HEK293 (cell line): Measurements from ENCODE around the gene HMSD.

Source experiments
- CTCF ChIA-PET: fragments of 350-600 bp; formaldehyde crosslinking; extraction: SDS; loops from one replicate; lab custom pipeline; 2021; ENCODE audit warnings: antibody characterized with exemption; lab: Yijun Ruan, JAX
- POLR2A ChIA-PET: fragments of 300-600 bp; formaldehyde crosslinking; extraction: SDS; loops from one replicate; lab custom pipeline; 2020; ENCODE audit warnings: antibody characterized with exemption, inconsistent platforms; lab: Yijun Ruan, JAX
- H3K27ac ChIP-seq: fragments of 200-500 bp; sonication (Bioruptor generic); 2 replicates; pipeline ENCODE4 v1.5.1; 2014; ENCODE audit warnings: low read depth, low read length, control low read depth, inconsistent platforms; ENCODE audit errors: extremely low read depth
- H3K36me3 ChIP-seq, 2 experiments: fragments of 200-500 bp in 1 of 2; sonication (Bioruptor generic) in 1 of 2; 1 replicate in 1 of 2; 2 replicates in 1 of 2; pipeline ENCODE4 v1.5.1; 2014 to 2017; ENCODE audit warnings: inconsistent platforms in 2 of 2, low read length in 2 of 2; ENCODE audit not compliant: control insufficient read depth in 2 of 2, insufficient read depth in 1 of 2
- H3K4me1 ChIP-seq: fragments of 200-500 bp; sonication (Bioruptor generic); 2 replicates; pipeline ENCODE4 v1.5.1; 2014; ENCODE audit warnings: mild to moderate bottlenecking, low read length, inconsistent platforms; ENCODE audit not compliant: control insufficient read depth, insufficient read depth
- H3K4me3 ChIP-seq: 2 replicates; pipeline ENCODE4 v1.5.1; 2011; ENCODE audit warnings: low read depth, mild to moderate bottlenecking, control low read depth, low read length, moderate library complexity
- H3K9me3 ChIP-seq: fragments of 200-500 bp; sonication (Bioruptor generic); 2 replicates; pipeline ENCODE4 v1.5.1; 2014; ENCODE audit warnings: low read depth, low read length, inconsistent platforms; ENCODE audit not compliant: control insufficient read depth, insufficient read depth
- BCL11B ChIP-seq: fragments of 450-650 bp; formaldehyde crosslinking; IDR thresholded peaks from 2 replicates; pipeline ENCODE4 v1.5.1; 2016; ENCODE audit warnings: low read depth, missing biosample characterization, missing genetic modification characterization
- FEZF1 ChIP-seq: fragments of 450-650 bp; formaldehyde crosslinking; IDR thresholded peaks from 2 replicates; pipeline ENCODE4 v1.5.1; 2016; ENCODE audit warnings: missing biosample characterization, missing genetic modification characterization
- GFI1B ChIP-seq: fragments of 450-650 bp; formaldehyde crosslinking; IDR thresholded peaks from 2 replicates; pipeline ENCODE4 v1.5.1; 2016; ENCODE audit warnings: missing biosample characterization, missing genetic modification characterization
- GLI4 ChIP-seq: fragments of 450-650 bp; formaldehyde crosslinking; IDR thresholded peaks from 2 replicates; pipeline ENCODE4 v1.5.1; 2016; ENCODE audit warnings: missing biosample characterization, missing genetic modification characterization
- GLIS1 ChIP-seq: fragments of 450-650 bp; formaldehyde crosslinking; IDR thresholded peaks from 2 replicates; pipeline ENCODE4 v1.5.1; 2016; ENCODE audit warnings: missing biosample characterization, missing genetic modification characterization
- RBAK ChIP-seq: fragments of 450-650 bp; formaldehyde crosslinking; IDR thresholded peaks from 2 replicates; pipeline ENCODE4 v1.5.1; 2016; ENCODE audit warnings: missing biosample characterization, missing genetic modification characterization
- SP7 ChIP-seq: fragments of 450-650 bp; formaldehyde crosslinking; IDR thresholded peaks from 2 replicates; pipeline ENCODE4 v1.5.1; 2016; ENCODE audit warnings: missing biosample characterization, missing genetic modification characterization
- ZBTB20 ChIP-seq: fragments of 450-650 bp; formaldehyde crosslinking; IDR thresholded peaks from 2 replicates; pipeline ENCODE4 v1.5.1; 2016; ENCODE audit warnings: missing biosample characterization, missing genetic modification characterization
- ZNF146 ChIP-seq: fragments of 450-650 bp; formaldehyde crosslinking; IDR thresholded peaks from 2 replicates; pipeline ENCODE4 v1.5.1; 2016; ENCODE audit warnings: missing biosample characterization, missing genetic modification characterization
- ZNF223 ChIP-seq: fragments of 450-650 bp; formaldehyde crosslinking; IDR thresholded peaks from 2 replicates; pipeline ENCODE4 v1.5.1; 2016; ENCODE audit warnings: missing biosample characterization, missing genetic modification characterization
- ZNF366 ChIP-seq: fragments of 450-650 bp; formaldehyde crosslinking; conservative IDR thresholded peaks from 2 replicates; pipeline ENCODE4 v1.5.1; 2016; ENCODE audit warnings: missing biosample characterization, missing genetic modification characterization
- ZNF76 ChIP-seq: fragments of 450-650 bp; formaldehyde crosslinking; IDR thresholded peaks from 2 replicates; pipeline ENCODE4; 2016; ENCODE audit warnings: low read depth, missing biosample characterization, missing genetic modification characterization, borderline replicate concordance
- ZNF837 ChIP-seq: fragments of 450-650 bp; formaldehyde crosslinking; IDR thresholded peaks from 2 replicates; pipeline ENCODE4 v1.5.1; 2016; ENCODE audit warnings: missing biosample characterization, missing genetic modification characterization
- ZSCAN30 ChIP-seq: fragments of 450-650 bp; IDR thresholded peaks from 2 replicates; pipeline ENCODE4 v1.5.1; 2018; ENCODE audit warnings: missing biosample characterization, mild to moderate bottlenecking, missing genetic modification characterization, moderate library complexity
- TF ChIP-seq, protein P1 (sequence below): fragments of 450-650 bp; formaldehyde crosslinking; IDR thresholded peaks from 2 replicates; pipeline ENCODE4 v1.5.1; 2016; ENCODE audit warnings: missing biosample characterization, missing genetic modification characterization
- TF ChIP-seq, protein P2 (sequence below): fragments of 450-650 bp; formaldehyde crosslinking; IDR thresholded peaks from 2 replicates; pipeline ENCODE4 v1.5.1; 2017; ENCODE audit warnings: missing biosample characterization, missing genetic modification characterization
- TF ChIP-seq, protein P3 (sequence below): fragments of 450-650 bp; formaldehyde crosslinking; IDR thresholded peaks from 2 replicates; pipeline ENCODE4 v1.5.1; 2016; ENCODE audit warnings: missing biosample characterization, missing genetic modification characterization, low read depth
- TF ChIP-seq, protein P4 (sequence below): fragments of 450-650 bp; formaldehyde crosslinking; IDR thresholded peaks from 2 replicates; pipeline ENCODE4; 2016; ENCODE audit warnings: missing biosample characterization, missing genetic modification characterization
- TF ChIP-seq, protein P5 (sequence below): fragments of 450-650 bp; formaldehyde crosslinking; IDR thresholded peaks from 2 replicates; pipeline ENCODE4 v1.5.1; 2016; ENCODE audit warnings: missing biosample characterization, missing genetic modification characterization

The HMSD gene

DNA sequence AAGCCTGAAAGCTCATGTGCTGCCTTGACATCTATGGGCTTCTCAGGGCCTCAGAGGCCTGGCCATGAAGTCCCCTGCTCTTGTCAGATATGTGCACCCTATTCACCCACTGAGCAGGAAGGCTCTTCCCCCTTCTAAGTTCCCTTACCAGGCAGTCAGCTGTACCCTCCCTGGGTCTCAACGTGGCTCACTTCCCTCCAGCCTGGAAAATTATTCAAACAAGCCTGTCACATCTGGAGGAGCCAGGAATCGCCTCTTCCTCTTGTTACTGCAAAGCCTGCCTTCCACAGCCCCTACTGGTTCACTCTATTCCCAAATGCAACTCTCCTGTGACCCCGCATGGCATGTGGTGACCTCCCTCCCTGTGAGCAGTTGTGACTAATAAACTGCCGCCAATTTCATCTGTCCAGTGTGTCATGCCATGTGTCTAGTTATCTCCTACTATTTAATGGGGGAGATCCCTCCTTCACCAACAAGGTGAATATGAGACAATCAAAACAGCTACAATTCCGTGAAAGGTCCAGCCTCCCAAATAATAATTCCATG lies 12.4 kb downstream of the HMSD start:
- ChIA-PET POLR2A (interaction anchor here (0.7 to 1.7 kb wide), 2 partner anchors 9 to 284 kb away, joined by 3 to 4 read pairs; no protein-coding TSS in a partner anchor), CTCF (interaction anchor here (0.7 to 6.1 kb wide), 5 partner anchors 13 to 77 kb away, joined by 3 to 49 read pairs (median 13); no protein-coding TSS in a partner anchor)
- H3K27ac ChIP-seq = no peak overlapping the region
- no peaks in the 10 kb centered on the region for H3K9me3 ChIP-seq
- no peaks in the 10 kb centered on the region for H3K4me1 ChIP-seq
- H3K36me3 ChIP-seq = no peaks in the 10 kb centered on the region
- no peak for TF ChIP-seq ZNF146
- TF ChIP-seq FEZF1 = no peak
- no peak for TF ChIP-seq RBAK
- no peak for TF ChIP-seq GFI1B
- TF ChIP-seq BCL11B (tag by site-specific recombination) = no peak
- TF ChIP-seq, protein P1, sequence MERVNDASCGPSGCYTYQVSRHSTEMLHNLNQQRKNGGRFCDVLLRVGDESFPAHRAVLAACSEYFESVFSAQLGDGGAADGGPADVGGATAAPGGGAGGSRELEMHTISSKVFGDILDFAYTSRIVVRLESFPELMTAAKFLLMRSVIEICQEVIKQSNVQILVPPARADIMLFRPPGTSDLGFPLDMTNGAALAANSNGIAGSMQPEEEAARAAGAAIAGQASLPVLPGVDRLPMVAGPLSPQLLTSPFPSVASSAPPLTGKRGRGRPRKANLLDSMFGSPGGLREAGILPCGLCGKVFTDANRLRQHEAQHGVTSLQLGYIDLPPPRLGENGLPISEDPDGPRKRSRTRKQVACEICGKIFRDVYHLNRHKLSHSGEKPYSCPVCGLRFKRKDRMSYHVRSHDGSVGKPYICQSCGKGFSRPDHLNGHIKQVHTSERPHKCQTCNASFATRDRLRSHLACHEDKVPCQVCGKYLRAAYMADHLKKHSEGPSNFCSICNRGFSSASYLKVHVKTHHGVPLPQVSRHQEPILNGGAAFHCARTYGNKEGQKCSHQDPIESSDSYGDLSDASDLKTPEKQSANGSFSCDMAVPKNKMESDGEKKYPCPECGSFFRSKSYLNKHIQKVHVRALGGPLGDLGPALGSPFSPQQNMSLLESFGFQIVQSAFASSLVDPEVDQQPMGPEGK (tag by site-specific recombination) = no peak
- no peak for TF ChIP-seq ZSCAN30 (tag by site-specific recombination)
- TF ChIP-seq, protein P2, sequence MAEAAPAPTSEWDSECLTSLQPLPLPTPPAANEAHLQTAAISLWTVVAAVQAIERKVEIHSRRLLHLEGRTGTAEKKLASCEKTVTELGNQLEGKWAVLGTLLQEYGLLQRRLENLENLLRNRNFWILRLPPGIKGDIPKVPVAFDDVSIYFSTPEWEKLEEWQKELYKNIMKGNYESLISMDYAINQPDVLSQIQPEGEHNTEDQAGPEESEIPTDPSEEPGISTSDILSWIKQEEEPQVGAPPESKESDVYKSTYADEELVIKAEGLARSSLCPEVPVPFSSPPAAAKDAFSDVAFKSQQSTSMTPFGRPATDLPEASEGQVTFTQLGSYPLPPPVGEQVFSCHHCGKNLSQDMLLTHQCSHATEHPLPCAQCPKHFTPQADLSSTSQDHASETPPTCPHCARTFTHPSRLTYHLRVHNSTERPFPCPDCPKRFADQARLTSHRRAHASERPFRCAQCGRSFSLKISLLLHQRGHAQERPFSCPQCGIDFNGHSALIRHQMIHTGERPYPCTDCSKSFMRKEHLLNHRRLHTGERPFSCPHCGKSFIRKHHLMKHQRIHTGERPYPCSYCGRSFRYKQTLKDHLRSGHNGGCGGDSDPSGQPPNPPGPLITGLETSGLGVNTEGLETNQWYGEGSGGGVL (tag by site-specific recombination) = no peak
- no peak for TF ChIP-seq ZNF76
- no peak for TF ChIP-seq ZBTB20 (tag by site-specific recombination)
- TF ChIP-seq GLIS1 (tag by site-specific recombination) = no peak
- TF ChIP-seq SP7 (tag by site-specific recombination) = no peak
- TF ChIP-seq, protein P3, sequence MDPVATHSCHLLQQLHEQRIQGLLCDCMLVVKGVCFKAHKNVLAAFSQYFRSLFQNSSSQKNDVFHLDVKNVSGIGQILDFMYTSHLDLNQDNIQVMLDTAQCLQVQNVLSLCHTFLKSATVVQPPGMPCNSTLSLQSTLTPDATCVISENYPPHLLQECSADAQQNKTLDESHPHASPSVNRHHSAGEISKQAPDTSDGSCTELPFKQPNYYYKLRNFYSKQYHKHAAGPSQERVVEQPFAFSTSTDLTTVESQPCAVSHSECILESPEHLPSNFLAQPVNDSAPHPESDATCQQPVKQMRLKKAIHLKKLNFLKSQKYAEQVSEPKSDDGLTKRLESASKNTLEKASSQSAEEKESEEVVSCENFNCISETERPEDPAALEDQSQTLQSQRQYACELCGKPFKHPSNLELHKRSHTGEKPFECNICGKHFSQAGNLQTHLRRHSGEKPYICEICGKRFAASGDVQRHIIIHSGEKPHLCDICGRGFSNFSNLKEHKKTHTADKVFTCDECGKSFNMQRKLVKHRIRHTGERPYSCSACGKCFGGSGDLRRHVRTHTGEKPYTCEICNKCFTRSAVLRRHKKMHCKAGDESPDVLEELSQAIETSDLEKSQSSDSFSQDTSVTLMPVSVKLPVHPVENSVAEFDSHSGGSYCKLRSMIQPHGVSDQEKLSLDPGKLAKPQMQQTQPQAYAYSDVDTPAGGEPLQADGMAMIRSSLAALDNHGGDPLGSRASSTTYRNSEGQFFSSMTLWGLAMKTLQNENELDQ = no peak
- TF ChIP-seq ZNF837 (tag by site-specific recombination) = no peak
- TF ChIP-seq ZNF366 (tag by site-specific recombination) = no peak
- TF ChIP-seq, protein P4, sequence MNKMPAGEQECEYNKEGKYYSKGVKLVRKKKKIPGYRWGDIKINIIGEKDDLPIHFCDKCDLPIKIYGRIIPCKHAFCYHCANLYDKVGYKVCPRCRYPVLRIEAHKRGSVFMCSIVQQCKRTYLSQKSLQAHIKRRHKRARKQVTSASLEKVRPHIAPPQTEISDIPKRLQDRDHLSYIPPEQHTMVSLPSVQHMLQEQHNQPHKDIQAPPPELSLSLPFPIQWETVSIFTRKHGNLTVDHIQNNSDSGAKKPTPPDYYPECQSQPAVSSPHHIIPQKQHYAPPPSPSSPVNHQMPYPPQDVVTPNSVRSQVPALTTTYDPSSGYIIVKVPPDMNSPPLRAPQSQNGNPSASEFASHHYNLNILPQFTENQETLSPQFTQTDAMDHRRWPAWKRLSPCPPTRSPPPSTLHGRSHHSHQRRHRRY (tag by site-specific recombination) = no peak
- TF ChIP-seq, protein P5, sequence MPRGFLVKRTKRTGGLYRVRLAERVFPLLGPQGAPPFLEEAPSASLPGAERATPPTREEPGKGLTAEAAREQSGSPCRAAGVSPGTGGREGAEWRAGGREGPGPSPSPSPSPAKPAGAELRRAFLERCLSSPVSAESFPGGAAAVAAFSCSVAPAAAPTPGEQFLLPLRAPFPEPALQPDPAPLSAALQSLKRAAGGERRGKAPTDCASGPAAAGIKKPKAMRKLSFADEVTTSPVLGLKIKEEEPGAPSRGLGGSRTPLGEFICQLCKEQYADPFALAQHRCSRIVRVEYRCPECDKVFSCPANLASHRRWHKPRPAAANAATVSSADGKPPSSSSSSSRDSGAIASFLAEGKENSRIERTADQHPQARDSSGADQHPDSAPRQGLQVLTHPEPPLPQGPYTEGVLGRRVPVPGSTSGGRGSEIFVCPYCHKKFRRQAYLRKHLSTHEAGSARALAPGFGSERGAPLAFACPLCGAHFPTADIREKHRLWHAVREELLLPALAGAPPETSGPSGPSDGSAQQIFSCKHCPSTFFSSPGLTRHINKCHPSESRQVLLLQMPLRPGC (tag by site-specific recombination) = no peak
- no peak for TF ChIP-seq ZNF223 (tag by site-specific recombination)
- no peak for TF ChIP-seq GLI4 (tag by site-specific recombination)
- no peak overlapping the region for H3K4me3 ChIP-seq
